Measurements from ENCODE around the gene TBCD. TPM values are rescaled to one million over a fixed set of nuclear protein-coding genes. Genes with fewer than 3 reads are reported as not detected.

The TBCD gene
- polyA plus RNA-seq, 1 donor from 2014 or later, result 19.4 TPM

DNA sequence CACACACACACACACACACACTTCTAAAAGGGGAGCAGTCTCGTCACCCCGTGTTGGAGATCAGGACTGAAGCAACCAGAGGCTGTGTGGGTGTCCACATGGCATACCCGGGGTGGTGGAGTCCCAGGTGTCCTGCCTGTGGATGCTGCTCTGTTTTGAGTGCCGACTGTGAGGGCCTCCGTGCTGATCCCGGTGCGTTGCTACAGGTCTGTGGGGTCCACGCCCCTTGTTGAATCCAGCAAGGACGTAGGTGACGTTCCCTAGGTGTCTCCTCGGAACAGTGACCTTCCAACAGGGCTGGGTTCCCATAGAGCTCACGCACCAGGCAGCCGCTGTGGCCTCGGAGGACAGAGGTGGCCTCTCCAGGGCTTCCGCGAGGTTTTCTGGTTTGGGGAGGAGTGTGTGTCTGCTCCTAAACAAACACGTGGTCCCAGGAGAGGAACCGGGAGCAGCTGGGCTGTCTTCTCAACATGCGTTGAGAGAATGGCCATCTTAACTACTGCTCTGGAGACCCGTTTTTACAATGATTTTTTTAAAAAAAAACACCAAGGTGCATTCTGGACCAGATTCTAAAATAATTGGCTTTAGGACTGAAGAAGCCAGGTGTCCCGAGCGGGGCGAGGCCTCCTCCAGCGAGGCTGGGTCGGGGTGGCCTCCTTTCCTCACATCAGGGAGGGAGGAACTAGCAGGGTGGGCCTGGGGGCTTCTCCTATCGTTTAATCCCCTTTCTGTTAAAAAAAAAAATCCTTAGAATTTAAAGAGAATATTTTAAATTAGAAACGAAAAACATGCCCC is 188.6 kb downstream of the TBCD start:
- H3K27me3 Mint-ChIP-seq, result no peaks in the 10 kb centered on the region
- H3K4me1 Mint-ChIP-seq, result no peaks in the 10 kb centered on the region
- peaks cover 10 to 17% (median 16%) of the 10 kb centered on the region in 3 donors for H3K9me3 Mint-ChIP-seq
- H3K27ac Mint-ChIP-seq, result no peak overlapping the region
- peaks cover 16% of the 10 kb centered on the region for H3K36me3 Mint-ChIP-seq
- no peak overlapping the region for H3K4me3 Mint-ChIP-seq

DNA sequence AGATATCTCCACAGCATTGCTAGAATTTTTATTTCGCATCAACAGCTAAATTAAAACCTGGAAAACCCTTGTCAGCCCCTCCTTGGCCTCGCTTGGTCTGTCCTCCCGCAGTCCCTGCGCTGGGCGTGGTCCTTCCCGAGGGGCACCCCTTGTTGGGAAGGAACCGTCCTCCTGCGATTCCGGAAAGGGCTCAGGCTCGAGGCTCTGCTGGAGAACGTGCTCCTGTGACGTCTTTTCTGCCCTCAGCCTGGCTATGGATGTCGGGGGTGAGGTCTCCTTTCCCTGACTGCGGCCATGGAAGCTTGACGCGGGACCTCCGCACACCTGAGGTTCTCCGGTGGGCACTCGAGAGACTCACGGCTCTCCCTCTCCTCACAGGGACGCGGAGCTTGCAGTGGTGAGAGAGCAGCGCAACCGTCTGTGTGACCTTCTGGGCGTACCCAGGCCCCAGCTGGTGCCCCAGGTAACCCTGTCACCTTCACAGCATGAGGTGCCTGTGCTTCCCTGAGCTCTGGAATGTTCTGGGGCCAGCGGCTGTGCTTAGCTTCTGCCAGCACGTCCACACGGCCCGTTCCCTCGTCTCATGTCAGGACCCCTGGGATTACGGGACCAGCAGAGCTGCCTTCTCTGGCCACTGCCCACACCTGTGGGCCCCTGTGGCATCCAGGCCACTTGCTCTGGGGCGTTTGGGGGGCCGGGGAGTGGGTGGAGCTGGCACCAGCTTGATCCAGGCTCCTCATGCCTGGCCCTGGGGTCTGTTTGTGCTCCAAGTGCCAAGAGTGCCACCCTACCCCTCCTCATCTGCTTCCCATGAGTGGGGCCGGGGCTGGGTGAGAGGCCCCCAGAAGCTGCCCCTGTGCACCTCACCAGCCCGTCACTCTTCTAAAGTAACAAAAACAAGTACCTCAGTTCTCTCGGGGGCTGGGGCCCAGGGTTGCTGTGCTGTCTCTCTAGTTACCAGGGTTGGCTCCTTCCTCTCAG is 189.4 kb downstream of the TBCD start:
- Mint-ChIP-seq H3K4me3 (no peak overlapping the region), H3K27me3 (no peaks in the 10 kb centered on the region), H3K36me3 (peaks cover 21% of the 10 kb centered on the region), H3K27ac (no peak overlapping the region), H3K9me3 (peaks cover 11 to 26% (median 25%) of the 10 kb centered on the region in 3 donors), H3K4me1 (no peaks in the 10 kb centered on the region)

DNA sequence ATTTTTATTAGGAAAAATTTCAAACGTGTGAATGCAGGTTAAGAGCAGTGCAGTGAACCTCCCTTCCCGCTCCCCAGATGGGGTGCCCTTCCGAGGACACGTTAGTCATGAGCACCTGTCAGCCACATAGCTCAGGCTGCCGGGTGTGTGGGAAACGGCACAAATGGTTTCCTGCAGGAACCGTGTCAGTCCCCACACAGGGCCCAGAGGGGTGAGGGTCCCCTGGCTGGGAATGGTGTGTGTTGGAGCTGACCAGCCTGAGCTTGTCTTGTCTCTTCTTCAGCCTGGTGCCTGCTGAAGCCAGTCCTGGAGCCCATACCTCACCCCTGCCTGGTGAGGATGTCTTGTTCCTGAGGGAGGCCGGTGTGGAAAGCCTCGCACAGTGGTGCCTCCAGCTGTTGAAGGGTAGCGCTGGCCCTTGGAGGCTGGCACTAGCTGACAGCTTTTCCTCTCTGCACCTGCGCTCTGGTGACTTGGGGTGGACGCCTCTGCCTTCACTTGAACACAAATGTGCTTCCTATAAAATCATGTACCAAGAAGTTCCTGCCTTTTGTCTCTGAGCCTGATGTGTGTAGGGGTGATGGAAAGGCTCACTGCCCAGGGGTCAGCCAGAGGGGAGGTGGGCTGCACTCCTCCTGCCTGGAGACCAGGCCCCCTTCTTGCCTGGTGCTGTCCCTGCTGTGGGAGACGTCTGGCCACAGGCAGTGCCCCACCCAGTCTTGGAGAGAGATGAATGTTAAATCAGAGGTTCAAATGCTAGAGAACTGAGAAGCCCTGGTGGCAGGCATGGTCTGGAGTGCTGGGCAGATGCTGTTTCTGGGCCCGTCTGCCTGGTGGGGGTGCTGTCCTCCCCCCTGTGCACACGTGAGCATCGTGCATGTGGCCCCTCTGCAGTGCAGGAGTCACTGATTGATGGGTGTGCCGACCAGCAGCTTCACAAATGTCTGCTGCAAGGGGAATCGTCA is 190.6 kb downstream of the TBCD start:
- H3K36me3 Mint-ChIP-seq, result peaks cover 23% of the 10 kb centered on the region
- H3K4me3 Mint-ChIP-seq, result no peak overlapping the region
- H3K4me1 Mint-ChIP-seq, result no peaks in the 10 kb centered on the region
- peaks cover 11 to 29% (median 26%) of the 10 kb centered on the region in 3 donors for H3K9me3 Mint-ChIP-seq
- no peaks in the 10 kb centered on the region for H3K27me3 Mint-ChIP-seq
- H3K27ac Mint-ChIP-seq, result peak overlapping the region in 1 of 3 donors; percentile 73

DNA sequence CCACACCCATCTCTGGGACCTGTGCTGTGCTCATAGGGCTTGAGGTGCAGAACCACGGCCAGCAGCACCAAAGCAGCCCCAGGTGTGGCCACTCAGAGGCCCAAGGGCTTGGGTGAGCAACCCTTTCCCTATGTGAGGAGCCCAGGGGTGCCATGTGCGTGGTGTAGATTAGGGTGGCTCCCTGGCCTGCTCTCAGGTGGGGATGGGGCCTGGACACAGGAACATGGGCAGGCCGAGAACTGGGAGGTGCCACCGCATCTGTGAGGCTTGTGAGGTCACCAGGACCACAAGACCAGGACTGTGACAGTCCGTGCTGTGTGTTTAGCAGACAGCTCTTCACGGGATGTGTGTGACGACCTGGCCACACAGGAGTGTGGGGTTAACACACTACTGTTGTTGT is 191.5 kb downstream of the TBCD start:
- Mint-ChIP-seq H3K4me3 (no peak overlapping the region), H3K4me1 (no peaks in the 10 kb centered on the region), H3K27ac (no peak overlapping the region), H3K27me3 (no peaks in the 10 kb centered on the region), H3K36me3 (peaks cover 23% of the 10 kb centered on the region), H3K9me3 (peaks cover 11 to 32% (median 26%) of the 10 kb centered on the region in 3 donors)

DNA sequence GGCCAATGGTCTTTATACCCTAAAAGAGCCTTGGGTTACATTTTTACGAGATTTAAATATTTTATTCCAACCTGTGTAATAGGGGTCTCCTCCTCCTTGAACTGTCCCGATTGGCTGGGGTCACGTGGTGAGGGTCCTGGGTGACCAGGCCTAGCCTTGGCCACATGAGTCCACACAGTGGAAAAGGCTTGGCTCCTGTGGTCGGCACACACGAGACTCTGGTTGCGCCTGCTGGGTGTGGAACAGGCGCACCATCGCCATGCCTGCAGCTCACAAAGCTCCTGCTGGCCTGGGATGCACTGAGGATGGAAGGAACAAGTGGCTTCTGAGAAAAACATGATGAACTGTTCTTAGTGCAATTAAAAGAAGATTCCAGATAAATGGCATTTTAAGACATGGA is 191.9 kb downstream of the TBCD start:
- H3K9me3 Mint-ChIP-seq, result peaks cover 11 to 32% (median 26%) of the 10 kb centered on the region in 3 donors
- no peak overlapping the region for H3K27ac Mint-ChIP-seq
- H3K36me3 Mint-ChIP-seq, result peaks cover 22% of the 10 kb centered on the region
- H3K4me3 Mint-ChIP-seq, result no peak overlapping the region
- no peaks in the 10 kb centered on the region for H3K27me3 Mint-ChIP-seq
- no peaks in the 10 kb centered on the region for H3K4me1 Mint-ChIP-seq

DNA sequence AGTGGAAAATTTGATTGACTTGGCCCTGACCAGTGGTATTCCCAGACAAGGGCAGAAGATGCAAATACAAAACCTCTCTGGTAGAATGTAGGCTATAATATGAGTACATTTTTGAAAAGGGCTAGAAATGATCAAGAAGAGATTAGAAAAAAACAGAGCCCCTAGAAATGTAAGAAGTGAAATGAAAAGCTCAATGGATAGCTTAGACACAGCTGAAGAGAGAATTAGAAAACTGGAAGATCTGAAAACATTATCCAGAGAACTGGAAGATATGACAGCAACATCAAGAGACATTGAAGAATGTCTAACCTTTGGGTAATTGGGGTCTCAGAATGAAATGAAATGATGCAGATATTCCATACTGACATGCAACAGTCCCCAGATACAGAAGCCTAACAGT is 193.1 kb downstream of the TBCD start:
- no peaks in the 10 kb centered on the region for H3K27me3 Mint-ChIP-seq
- H3K4me3 Mint-ChIP-seq, result no peak overlapping the region
- H3K36me3 Mint-ChIP-seq, result peaks cover 29% of the 10 kb centered on the region
- no peaks in the 10 kb centered on the region for H3K4me1 Mint-ChIP-seq
- peaks cover 11 to 39% (median 29%) of the 10 kb centered on the region in 3 donors for H3K9me3 Mint-ChIP-seq
- no peak overlapping the region for H3K27ac Mint-ChIP-seq

DNA sequence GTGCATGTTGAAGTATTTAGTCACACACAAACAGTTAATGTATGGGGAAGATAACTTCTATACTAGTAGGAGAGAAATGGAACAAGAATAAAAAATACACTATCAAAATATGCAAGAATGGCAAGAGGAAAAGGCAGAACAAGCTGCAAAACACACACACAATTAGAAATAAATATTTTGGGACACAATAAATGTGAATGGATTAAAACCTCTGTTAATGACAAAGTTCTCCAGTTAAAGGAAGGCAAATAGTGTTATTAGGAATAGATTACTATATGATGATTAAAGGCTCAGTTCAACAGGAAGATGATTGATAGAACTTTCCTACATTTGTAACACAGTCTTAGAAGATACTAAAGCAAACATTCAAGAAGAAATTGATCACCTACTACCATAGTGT is 194.2 kb downstream of the TBCD start:
- peaks cover 11 to 39% (median 29%) of the 10 kb centered on the region in 3 donors for H3K9me3 Mint-ChIP-seq
- H3K27me3 Mint-ChIP-seq, result no peaks in the 10 kb centered on the region
- H3K27ac Mint-ChIP-seq, result no peak overlapping the region
- H3K4me1 Mint-ChIP-seq, result no peaks in the 10 kb centered on the region
- peaks cover 29% of the 10 kb centered on the region for H3K36me3 Mint-ChIP-seq
- no peak overlapping the region for H3K4me3 Mint-ChIP-seq

DNA sequence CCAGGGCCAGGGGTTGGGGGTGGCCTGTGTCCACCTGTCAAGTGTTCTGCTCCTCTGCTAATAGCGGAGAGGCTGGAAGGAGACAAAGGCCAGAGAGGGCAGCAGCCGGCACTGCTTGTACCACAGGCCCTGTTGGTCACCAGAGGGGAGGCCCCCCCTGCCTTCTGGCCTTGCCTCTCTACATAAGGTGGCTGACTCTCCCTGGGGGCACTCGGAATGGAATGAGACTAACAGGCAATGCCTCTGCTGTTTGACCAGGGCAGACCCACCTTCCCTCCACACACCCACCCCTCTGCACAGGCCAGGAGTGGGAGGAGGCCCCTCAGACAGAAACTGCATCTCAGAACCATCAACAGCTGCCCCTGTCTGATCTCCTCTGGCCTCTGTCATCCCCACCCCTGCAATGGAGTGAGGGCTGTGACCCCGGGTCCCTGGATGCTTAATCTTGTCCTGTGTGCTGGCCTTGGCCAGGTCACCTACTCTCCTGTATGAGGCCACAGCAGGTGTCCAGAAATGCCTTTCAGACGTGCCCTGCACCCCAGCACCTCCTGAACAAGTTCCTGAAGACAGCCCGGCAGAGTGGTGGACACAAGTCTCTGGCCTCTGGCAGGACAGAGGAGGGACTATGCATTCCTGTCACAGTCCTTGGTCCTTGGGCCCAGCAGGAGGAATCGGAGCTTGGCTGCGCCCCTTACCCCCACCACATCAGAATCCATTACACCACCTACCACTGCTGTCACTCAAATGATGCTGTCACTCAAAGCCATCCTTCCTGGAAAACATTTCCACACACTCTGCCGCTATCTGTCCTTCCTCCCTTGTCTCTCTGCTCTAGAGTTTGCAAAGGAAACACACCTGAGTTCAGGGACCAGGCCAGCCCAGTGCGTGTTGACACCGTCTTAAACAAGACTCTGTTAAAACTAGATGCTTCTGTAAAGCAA is 195.5 kb downstream of the TBCD start:
- Mint-ChIP-seq H3K27ac (peak overlapping the region in 1 of 3 donors; percentile 44), H3K9me3 (peaks cover 11 to 39% (median 29%) of the 10 kb centered on the region in 3 donors), H3K4me3 (peak overlapping the region in 1 of 4 donors; percentile 28), H3K4me1 (peaks cover 0 to under 1% (median 0%) of the 10 kb centered on the region in 3 donors), H3K27me3 (no peaks in the 10 kb centered on the region), H3K36me3 (peaks cover 31% of the 10 kb centered on the region)

DNA sequence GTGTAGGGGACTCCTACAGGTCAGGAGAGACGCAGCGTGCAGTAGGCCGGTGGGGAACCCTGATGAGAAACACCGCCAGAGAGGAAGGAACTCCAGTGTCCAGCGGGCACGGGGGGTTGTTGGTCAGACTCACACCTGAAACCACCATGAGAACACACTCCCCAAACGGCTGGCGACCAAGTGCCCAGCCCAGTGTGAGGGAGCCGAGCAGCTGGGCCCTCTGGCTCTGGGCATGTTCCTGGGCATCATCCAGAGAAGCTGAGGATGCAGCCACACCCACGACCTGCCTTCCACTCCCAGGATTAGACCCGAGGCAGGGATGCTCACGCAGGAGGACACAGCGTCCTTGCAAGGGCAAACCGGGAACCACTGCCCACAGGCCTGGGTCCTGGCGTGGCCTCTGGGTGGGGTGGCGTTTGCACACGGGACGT is 196.2 kb downstream of the TBCD start:
- Mint-ChIP-seq H3K27me3 (no peaks in the 10 kb centered on the region), H3K36me3 (peaks cover 33% of the 10 kb centered on the region), H3K4me3 (no peak overlapping the region), H3K4me1 (peaks cover 0 to 4% (median 0%) of the 10 kb centered on the region in 3 donors), H3K9me3 (peaks cover 10 to 46% (median 29%) of the 10 kb centered on the region in 3 donors), H3K27ac (peak overlapping the region in 1 of 3 donors; percentile 44)

DNA sequence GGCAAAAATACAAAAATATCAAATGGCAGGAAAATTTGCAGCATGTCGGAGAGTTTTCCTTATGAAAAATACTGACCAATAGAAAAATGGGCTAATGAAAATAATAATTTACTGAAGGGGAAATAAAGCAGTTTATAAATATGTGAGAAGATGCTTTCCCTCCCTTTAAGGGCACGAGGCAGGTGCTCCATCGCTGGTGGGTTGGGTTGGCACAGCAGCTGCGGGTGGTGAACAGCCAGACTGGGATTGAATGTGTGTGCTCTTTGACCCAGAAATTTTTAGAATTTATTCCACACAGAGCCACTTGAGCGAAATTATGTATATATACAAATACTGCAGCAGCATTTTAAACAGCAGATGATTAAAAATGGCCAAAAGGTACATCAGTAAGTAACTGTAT is 197.1 kb downstream of the TBCD start:
- peaks cover 0 to 4% (median 0%) of the 10 kb centered on the region in 3 donors for H3K4me1 Mint-ChIP-seq
- peaks cover 7 to 45% (median 31%) of the 10 kb centered on the region in 3 donors for H3K9me3 Mint-ChIP-seq
- no peak overlapping the region for H3K4me3 Mint-ChIP-seq
- H3K27me3 Mint-ChIP-seq, result no peaks in the 10 kb centered on the region
- H3K36me3 Mint-ChIP-seq, result peaks cover 33% of the 10 kb centered on the region
- no peak overlapping the region for H3K27ac Mint-ChIP-seq

DNA sequence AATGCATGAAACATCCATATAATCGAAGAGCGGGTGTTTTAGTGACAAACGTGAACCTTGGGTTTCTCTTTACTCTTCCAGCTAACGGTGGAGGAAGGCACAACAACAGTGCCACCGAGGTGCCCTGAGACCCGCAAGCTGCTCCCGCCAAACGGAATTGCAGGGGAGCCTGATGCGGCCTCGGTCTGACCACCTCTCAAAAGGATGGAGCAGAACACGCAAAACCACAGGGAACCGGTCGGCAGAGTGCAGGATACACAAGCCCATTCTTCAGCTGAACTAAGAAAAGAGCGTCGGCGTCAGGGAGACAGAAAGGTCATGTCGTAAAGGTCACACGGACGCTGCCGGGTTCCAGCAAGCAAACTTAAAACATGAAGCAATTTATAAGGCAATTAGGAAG is 197.5 kb downstream of the TBCD start:
- Mint-ChIP-seq H3K36me3 (peaks cover 31% of the 10 kb centered on the region), H3K4me1 (peaks cover 0 to 4% (median 0%) of the 10 kb centered on the region in 3 donors), H3K4me3 (no peak overlapping the region), H3K9me3 (peaks cover 7 to 44% (median 32%) of the 10 kb centered on the region in 3 donors), H3K27me3 (no peaks in the 10 kb centered on the region), H3K27ac (no peak overlapping the region)

DNA sequence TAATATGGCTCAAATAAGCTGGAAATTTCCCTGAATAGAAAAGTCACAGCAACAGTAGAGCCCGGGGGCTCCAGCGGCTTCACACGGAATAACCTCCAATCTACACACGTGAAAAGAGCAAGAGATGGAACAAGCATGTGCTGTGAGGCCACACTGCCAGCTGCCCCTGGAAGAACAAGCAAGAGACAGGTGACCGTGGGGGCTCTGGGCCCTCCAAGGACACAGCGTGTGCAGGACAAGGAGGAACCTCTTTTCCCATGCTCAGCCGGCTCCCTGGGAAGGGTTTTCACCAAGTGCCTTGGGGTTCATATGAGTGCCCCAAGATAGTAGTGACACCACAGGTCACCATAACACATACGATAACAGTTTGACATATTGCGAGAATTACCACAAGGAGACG is 198.1 kb downstream of the TBCD start:
- H3K9me3 Mint-ChIP-seq, result peaks cover 5 to 40% (median 33%) of the 10 kb centered on the region in 3 donors
- H3K36me3 Mint-ChIP-seq, result peaks cover 27% of the 10 kb centered on the region

DNA sequence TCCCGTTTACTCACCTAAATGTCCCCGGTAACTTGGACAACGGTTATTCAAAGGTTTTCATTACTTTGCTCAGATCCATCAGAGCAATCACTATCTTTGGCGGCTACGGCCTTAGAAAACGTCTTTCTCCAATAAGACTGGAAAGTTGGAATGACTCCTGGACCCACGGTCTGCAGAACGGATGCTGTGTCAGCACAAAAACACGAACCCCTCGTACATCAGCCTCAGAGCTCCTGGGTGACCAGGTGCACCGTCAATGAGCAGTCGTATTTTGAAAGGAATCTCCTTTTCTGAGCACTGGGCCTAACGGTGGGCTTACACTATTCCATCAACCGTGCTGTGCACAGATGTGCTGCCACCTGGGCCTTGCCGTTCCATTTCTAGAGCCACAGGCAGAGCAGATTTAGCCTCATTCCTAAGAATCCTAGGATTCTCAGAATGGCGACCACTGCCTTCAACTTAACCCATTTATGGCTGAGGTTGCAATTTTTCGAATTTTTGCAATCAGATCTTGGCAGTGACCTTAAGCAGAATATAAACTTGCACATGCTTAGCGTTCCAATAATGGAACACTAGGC is 198.7 kb downstream of the TBCD start:
- H3K4me1 Mint-ChIP-seq, result peaks cover 0 to 4% (median 0%) of the 10 kb centered on the region in 3 donors
- H3K9me3 Mint-ChIP-seq, result peaks cover 2 to 35% (median 34%) of the 10 kb centered on the region in 3 donors
- H3K4me3 Mint-ChIP-seq, result no peak overlapping the region
- no peaks in the 10 kb centered on the region for H3K27me3 Mint-ChIP-seq
- H3K36me3 Mint-ChIP-seq, result peaks cover 23% of the 10 kb centered on the region
- no peak overlapping the region for H3K27ac Mint-ChIP-seq

More for the DNA sequence above, 198.1 kb downstream of the TBCD start:
- Mint-ChIP-seq H3K4me3 (peak overlapping the region in 1 of 4 donors; percentile 22), H3K27me3 (no peaks in the 10 kb centered on the region), H3K4me1 (peaks cover 0 to 4% (median 0%) of the 10 kb centered on the region in 3 donors), H3K27ac (no peak overlapping the region)
